AG04449 (cell line): ENCODE measurements around the gene LSM6.

Source experiments
- CTCF ChIA-PET: fragments of 350-600 bp; formaldehyde crosslinking; extraction: SDS; loops from one replicate; lab custom pipeline; 2021; ENCODE audit warnings: antibody characterized with exemption; lab: Yijun Ruan, JAX
- POLR2A ChIA-PET: fragments of 400-600, 350-600 bp; formaldehyde crosslinking; extraction: SDS; loops from one replicate; lab custom pipeline; 2020; ENCODE audit warnings: antibody characterized with exemption, inconsistent platforms; lab: Yijun Ruan, JAX
- DNase-seq: peaks from one replicate; pipeline ENCODE4 v3.0.0-alpha.2; 2010; ENCODE audit warnings: low read depth, low spot score
- H3K4me3 ChIP-seq: 2 replicates; pipeline ENCODE4 v1.5.1; 2011; ENCODE audit warnings: low read depth, mild to moderate bottlenecking, control low read depth, low read length
- TF ChIP-seq, protein P1 (sequence below): IDR thresholded peaks from one replicate; pipeline ENCODE4 v1.5.1; 2011; ENCODE audit warnings: mild to moderate bottlenecking, moderate library complexity, low read length, control low read depth, inconsistent platforms; ENCODE audit not compliant: insufficient read depth; ENCODE audit errors: missing control alignments

The LSM6 gene

DNA sequence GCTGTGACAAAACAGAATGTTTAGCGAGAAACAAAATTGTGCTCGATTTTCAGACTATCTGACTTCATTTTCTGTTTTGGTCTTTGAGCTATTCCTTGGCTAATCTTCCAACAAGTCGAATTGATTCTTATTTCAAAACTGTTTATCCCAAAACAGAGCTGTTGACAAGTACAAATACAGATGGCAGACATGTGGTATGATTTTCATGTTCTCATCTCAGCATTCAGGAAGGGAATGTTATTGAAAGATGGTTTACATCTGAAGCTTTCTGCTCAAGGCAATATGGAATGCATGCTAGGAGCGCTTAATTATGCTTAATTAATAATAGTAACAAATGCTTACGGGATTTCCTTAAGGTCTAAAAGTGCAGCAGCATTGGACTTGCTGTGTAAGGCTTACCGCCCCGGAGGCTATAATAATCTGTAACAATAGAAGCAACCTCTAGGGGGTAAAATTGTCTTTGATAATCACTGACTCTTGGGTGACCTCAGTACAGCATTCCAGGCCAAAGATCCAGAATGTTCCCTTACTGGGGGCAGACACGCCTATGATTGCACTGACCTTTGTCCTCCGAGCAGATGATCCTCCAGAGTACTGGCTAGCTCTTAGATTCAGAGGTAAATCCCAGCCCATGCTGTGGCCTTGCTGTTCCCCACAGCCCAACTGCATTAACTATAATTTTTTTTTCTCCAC lies 16.4 kb downstream of the LSM6 start:
- CTCF ChIA-PET, result no interaction called here
- POLR2A ChIA-PET, result no interaction called here
- no peak for DNase-seq
- no peak overlapping the region for H3K4me3 ChIP-seq
- TF ChIP-seq, protein P1, sequence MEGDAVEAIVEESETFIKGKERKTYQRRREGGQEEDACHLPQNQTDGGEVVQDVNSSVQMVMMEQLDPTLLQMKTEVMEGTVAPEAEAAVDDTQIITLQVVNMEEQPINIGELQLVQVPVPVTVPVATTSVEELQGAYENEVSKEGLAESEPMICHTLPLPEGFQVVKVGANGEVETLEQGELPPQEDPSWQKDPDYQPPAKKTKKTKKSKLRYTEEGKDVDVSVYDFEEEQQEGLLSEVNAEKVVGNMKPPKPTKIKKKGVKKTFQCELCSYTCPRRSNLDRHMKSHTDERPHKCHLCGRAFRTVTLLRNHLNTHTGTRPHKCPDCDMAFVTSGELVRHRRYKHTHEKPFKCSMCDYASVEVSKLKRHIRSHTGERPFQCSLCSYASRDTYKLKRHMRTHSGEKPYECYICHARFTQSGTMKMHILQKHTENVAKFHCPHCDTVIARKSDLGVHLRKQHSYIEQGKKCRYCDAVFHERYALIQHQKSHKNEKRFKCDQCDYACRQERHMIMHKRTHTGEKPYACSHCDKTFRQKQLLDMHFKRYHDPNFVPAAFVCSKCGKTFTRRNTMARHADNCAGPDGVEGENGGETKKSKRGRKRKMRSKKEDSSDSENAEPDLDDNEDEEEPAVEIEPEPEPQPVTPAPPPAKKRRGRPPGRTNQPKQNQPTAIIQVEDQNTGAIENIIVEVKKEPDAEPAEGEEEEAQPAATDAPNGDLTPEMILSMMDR, result no peak

DNA sequence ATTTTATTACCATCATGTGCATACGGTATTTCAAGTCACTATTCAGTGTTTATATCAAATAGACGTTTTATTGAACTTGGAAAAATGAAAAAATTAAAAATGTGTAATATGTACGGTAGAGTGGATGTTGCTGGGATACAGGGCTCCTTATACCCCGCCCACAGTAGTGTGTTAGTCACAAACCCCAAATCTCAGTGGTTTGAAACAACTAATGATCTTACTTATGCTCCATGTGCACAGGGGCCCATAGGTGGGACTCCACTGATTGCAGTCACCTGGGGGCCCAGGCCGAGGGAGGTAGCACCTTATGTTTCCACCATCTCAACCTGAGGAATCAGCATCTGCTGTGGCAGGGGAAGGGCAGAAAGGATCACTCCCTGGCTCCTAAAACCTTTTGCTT lies 18.1 kb downstream of the LSM6 start:
- TF ChIP-seq, protein P1, result no peak
- H3K4me3 ChIP-seq, result no peak overlapping the region
- no peak for DNase-seq
- POLR2A ChIA-PET, result no interaction called here
- CTCF ChIA-PET, result interaction anchor here (0.5 kb wide), 1 partner anchor 10 kb away, joined by 5 read pairs; no protein-coding TSS in a partner anchor

DNA sequence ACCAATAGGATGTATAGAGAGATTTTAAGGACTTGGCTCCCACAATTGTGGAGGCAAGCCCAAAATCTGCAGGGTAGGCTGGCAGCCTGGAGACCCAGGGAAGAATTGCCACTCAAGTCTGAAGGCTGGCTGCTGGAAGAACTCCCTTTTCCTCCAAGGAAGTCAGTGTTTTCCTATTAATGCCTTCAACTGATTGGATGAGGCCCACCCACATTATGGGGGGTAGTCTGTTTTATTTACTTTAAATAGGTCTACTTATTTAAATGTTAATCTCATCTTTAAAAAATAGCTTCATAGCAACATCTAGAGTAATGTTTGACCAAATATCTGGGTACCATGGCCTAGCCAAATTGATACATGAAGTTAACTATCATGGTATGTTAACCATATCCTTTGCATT lies 18.7 kb downstream of the LSM6 start:
- ChIA-PET CTCF (interaction anchor here (1.0 kb wide), 1 partner anchor 144 kb away, joined by 3 read pairs; no protein-coding TSS in a partner anchor), POLR2A (no interaction called here)
- no peak overlapping the region for H3K4me3 ChIP-seq
- TF ChIP-seq, protein P1, result no peak
- DNase-seq, result no peak

DNA sequence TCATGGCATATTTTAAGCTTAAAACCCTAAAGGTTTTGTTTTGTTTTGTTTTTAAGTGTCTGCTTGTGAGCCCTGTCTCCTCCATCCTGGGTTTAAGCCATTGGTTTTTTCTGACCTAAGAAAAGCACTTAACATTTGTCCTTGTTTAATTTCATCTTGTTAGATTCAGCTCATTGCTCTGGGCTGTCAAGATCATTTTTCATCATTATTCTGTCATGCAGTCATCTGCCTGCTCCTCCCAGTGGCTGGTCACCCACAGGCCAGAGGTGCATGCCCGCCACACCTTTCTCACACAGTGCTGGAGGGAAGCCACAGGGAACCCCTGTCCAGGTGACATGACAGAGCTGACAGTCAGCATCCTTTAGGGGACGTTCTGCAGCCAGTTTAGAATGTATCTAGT lies 27.1 kb downstream of the LSM6 start:
- CTCF ChIA-PET, result no interaction called here
- TF ChIP-seq, protein P1, result no peak
- POLR2A ChIA-PET, result no interaction called here
- no peak overlapping the region for H3K4me3 ChIP-seq
- DNase-seq, result no peak

DNA sequence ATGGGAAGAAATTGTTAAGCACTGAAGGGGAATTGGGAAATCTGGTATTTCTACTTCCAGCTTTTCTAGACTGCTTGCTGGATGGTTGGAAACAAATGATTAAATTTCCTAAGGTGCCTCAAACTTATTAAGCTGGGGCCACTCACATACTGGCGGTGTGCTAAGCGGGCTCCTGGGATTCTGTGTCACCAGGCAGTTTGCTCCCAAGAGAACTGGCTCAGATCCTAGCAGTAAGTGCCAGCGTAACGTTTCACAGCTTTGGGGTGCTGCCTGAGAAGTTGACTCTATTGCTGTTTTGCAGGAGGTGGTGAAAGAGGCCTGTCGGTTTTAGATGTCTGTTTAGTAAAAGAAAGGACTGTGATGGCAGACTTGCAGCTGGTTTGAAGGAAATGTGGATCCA lies 31.9 kb downstream of the LSM6 start:
- no peak overlapping the region for H3K4me3 ChIP-seq
- POLR2A ChIA-PET, result no interaction called here
- CTCF ChIA-PET, result no interaction called here
- TF ChIP-seq, protein P1, result no peak
- DNase-seq, result no peak

DNA sequence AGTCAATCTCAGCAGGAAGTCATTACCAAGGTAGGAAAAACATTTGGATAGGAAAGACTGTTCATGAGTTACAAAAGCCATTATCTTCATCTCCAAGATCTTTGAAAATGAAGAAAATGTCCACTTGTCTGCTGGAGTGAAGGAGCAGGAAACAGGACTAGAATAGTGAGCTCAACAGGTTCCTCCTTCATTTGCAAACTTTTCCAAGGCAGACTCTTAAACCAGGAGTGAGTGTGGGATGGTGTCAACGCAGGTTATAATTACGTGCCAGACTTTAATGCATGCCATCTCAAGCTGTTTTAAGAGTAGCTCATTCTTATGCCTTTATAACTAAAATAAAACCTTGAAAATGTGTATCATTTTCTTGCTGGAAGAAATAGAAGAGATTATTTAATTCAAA lies 35.4 kb downstream of the LSM6 start:
- TF ChIP-seq, protein P1, result no peak

More for the DNA sequence above, 35.4 kb downstream of the LSM6 start:
- no peak for DNase-seq
- H3K4me3 ChIP-seq, result no peak overlapping the region
- ChIA-PET POLR2A (no interaction called here), CTCF (interaction anchor here (0.6 kb wide), 1 partner anchor 802 kb away, joined by 4 read pairs; no protein-coding TSS in a partner anchor)
